ENCODE data around the gene EED.

EED gene

GRCh38 chr11:86196913-86197312 is 47.6 kb upstream of the EED start:
- H3K4me2 ChIP-seq (ENCODE audit: low read length) = no peak overlapping the region
- peaks cover 38% of the 10 kb centered on the region for H3K4me1 ChIP-seq (ENCODE audit: control insufficient read depth, low read length)

GRCh38 chr11:86197448-86197847 is 47.1 kb upstream of the EED start:
- peaks cover 36% of the 10 kb centered on the region for H3K4me1 ChIP-seq (ENCODE audit: control insufficient read depth, low read length)
- H3K9me2 ChIP-seq (replicated peaks; ENCODE audit: control insufficient read depth, low read length) = no peaks in the 10 kb centered on the region
- H3K79me2 ChIP-seq (ENCODE audit: control insufficient read depth, low read length) = no peaks in the 10 kb centered on the region
- no peaks in the 10 kb centered on the region for H3K9me3 ChIP-seq (ENCODE audit: control insufficient read depth, insufficient read depth, low read length)
- no peak overlapping the region for H3K27ac ChIP-seq (ENCODE audit: low read depth, low read length)
- H3K36me3 ChIP-seq (ENCODE audit: control insufficient read depth, low read length) = no peaks in the 10 kb centered on the region
- H3K4me3 ChIP-seq (ENCODE audit: low read length) = no peak overlapping the region
- H3F3A ChIP-seq (ENCODE audit: control insufficient read depth, insufficient read depth) = peaks cover 8% of the 10 kb centered on the region
- no peaks in the 10 kb centered on the region for H3K27me3 ChIP-seq (ENCODE audit: control insufficient read depth, low read length)
- H4K20me1 ChIP-seq (ENCODE audit: control insufficient read depth, insufficient read depth, low read depth, low read length) = no peaks in the 10 kb centered on the region
- no peak overlapping the region for H3K4me2 ChIP-seq (ENCODE audit: low read length)
- TF ChIP-seq EZH2phosphoT487 (IDR thresholded peaks at IDR 0.05; ENCODE audit: borderline replicate concordance, low read length) (no peak), CTCF (IDR thresholded peaks at IDR 0.05; ENCODE audit: low read depth, low read length, poor library complexity, severe bottlenecking) (no peak)

More at GRCh38 chr11:86196913-86197312, 47.6 kb upstream of the EED start:
- H3K79me2 ChIP-seq (ENCODE audit: control insufficient read depth, low read length) = no peaks in the 10 kb centered on the region
- H3K27ac ChIP-seq (ENCODE audit: low read depth, low read length) = no peak overlapping the region
- TF ChIP-seq CTCF (IDR thresholded peaks at IDR 0.05; ENCODE audit: low read depth, low read length, poor library complexity, severe bottlenecking) (no peak), EZH2phosphoT487 (IDR thresholded peaks at IDR 0.05; ENCODE audit: borderline replicate concordance, low read length) (no peak)
- H3K9me2 ChIP-seq (replicated peaks; ENCODE audit: control insufficient read depth, low read length) = no peaks in the 10 kb centered on the region
- no peaks in the 10 kb centered on the region for H3K9me3 ChIP-seq (ENCODE audit: control insufficient read depth, insufficient read depth, low read length)
- H3K4me3 ChIP-seq (ENCODE audit: low read length) = no peak overlapping the region
- no peaks in the 10 kb centered on the region for H3K36me3 ChIP-seq (ENCODE audit: control insufficient read depth, low read length)
- H3F3A ChIP-seq (ENCODE audit: control insufficient read depth, insufficient read depth) = peaks cover 13% of the 10 kb centered on the region
- H3K27me3 ChIP-seq (ENCODE audit: control insufficient read depth, low read length) = no peaks in the 10 kb centered on the region
- no peaks in the 10 kb centered on the region for H4K20me1 ChIP-seq (ENCODE audit: control insufficient read depth, insufficient read depth, low read depth, low read length)

DNA sequence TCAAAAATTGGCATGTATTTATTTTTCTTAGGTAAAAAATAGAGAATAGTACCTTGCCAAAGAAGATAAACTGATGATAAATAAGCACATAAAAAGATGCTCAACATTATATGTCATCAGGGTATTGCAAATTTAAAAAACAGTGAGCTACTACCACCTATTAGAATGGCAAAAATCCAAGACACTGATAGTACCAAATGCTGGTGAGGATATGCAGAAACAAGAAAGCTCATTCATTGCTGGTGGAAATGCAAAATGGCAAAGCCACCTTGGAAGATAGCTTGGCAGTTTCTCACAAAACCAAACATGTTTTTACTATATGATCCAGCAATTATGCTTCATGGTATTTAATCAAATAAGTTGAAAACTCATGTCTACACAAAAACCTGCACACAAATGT is 46.4 kb upstream of the EED start:
- Histone ChIP-seq H3K4me2 (ENCODE audit: low read length) (no peak overlapping the region), H3K79me2 (ENCODE audit: control insufficient read depth, low read length) (no peaks in the 10 kb centered on the region), H3K27ac (ENCODE audit: low read depth, low read length) (no peak overlapping the region), H3K4me1 (ENCODE audit: control insufficient read depth, low read length) (peaks cover 33% of the 10 kb centered on the region), H3F3A (ENCODE audit: control insufficient read depth, insufficient read depth) (peaks cover under 1% of the 10 kb centered on the region), H3K9me3 (ENCODE audit: control insufficient read depth, insufficient read depth, low read length) (no peaks in the 10 kb centered on the region), H3K9me2 (replicated peaks; ENCODE audit: control insufficient read depth, low read length) (no peaks in the 10 kb centered on the region), H4K20me1 (ENCODE audit: control insufficient read depth, insufficient read depth, low read depth, low read length) (no peaks in the 10 kb centered on the region), H3K36me3 (ENCODE audit: control insufficient read depth, low read length) (no peaks in the 10 kb centered on the region), H3K4me3 (ENCODE audit: low read length) (no peak overlapping the region), H3K27me3 (ENCODE audit: control insufficient read depth, low read length) (no peaks in the 10 kb centered on the region)
- TF ChIP-seq CTCF (IDR thresholded peaks at IDR 0.05; ENCODE audit: low read depth, low read length, poor library complexity, severe bottlenecking) (no peak), EZH2phosphoT487 (IDR thresholded peaks at IDR 0.05; ENCODE audit: borderline replicate concordance, low read length) (no peak)

- Histone ChIP-seq H3F3A (ENCODE audit: control insufficient read depth, insufficient read depth) (no peaks in the 10 kb centered on the region), H3K9me3 (ENCODE audit: control insufficient read depth, insufficient read depth, low read length) (no peaks in the 10 kb centered on the region), H3K27me3 (ENCODE audit: control insufficient read depth, low read length) (no peaks in the 10 kb centered on the region), H3K4me1 (ENCODE audit: control insufficient read depth, low read length) (peaks cover 33% of the 10 kb centered on the region), H3K36me3 (ENCODE audit: control insufficient read depth, low read length) (no peaks in the 10 kb centered on the region), H4K20me1 (ENCODE audit: control insufficient read depth, insufficient read depth, low read depth, low read length) (no peaks in the 10 kb centered on the region), H3K9me2 (replicated peaks; ENCODE audit: control insufficient read depth, low read length) (no peaks in the 10 kb centered on the region), H3K4me2 (ENCODE audit: low read length) (no peak overlapping the region), H3K79me2 (ENCODE audit: control insufficient read depth, low read length) (no peaks in the 10 kb centered on the region), H3K27ac (ENCODE audit: low read depth, low read length) (no peak overlapping the region), H3K4me3 (ENCODE audit: low read length) (no peak overlapping the region)
- no peak for TF ChIP-seq EZH2phosphoT487 (IDR thresholded peaks at IDR 0.05; ENCODE audit: borderline replicate concordance, low read length)
- TF ChIP-seq CTCF (IDR thresholded peaks at IDR 0.05; ENCODE audit: low read depth, low read length, poor library complexity, severe bottlenecking) = no peak
Measured at GRCh38 chr11:86199354-86199753, 45.2 kb upstream of the EED start.

Data from DOHH2 (cell line).